Stomach (tissue), 4 donors: ENCODE data around the gene TMEM185A.

Experiments used
- POLR2AphosphoS5 ChIP-seq, 3 donors: sonication (generic); formaldehyde crosslinking; IDR thresholded peaks; one replicate each; pipeline ENCODE4 v1.6.1; 2016; ENCODE audit warnings: antibody characterized with exemption in 3 of 3
- TF ChIP-seq, protein P1 (sequence below), 7 experiments: fragments of 450-650 bp in 4 of 7; fragments of 200-600 bp in 3 of 7; sonication (generic) in 3 of 7; IDR thresholded peaks; one replicate each; pipeline ENCODE4 v1.5.1; 2016 to 2019; ENCODE audit warnings: antibody characterized with exemption in 7 of 7, control low read depth in 2 of 7, mild to moderate bottlenecking in 1 of 7

DNA sequence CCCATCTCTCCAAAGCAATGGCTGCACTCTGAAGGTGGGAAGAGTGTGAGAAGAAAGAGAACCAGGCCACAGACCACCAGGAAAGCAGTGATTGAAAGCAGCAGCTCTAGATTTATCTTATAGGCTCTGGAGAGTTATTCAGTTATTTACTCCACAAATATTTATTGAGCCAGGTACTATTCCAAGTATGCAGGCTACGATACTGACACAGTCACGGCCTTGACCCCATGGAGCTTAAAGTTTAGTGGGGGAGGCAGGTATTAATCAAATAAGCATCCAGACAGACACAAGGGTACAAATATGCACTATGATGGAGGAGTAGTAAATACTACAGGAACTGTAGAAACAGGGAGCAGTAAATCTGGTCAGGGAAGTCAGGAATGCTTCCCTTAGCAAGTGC is 2.8 kb downstream of the TMEM185A start:
- TF ChIP-seq, protein P1, sequence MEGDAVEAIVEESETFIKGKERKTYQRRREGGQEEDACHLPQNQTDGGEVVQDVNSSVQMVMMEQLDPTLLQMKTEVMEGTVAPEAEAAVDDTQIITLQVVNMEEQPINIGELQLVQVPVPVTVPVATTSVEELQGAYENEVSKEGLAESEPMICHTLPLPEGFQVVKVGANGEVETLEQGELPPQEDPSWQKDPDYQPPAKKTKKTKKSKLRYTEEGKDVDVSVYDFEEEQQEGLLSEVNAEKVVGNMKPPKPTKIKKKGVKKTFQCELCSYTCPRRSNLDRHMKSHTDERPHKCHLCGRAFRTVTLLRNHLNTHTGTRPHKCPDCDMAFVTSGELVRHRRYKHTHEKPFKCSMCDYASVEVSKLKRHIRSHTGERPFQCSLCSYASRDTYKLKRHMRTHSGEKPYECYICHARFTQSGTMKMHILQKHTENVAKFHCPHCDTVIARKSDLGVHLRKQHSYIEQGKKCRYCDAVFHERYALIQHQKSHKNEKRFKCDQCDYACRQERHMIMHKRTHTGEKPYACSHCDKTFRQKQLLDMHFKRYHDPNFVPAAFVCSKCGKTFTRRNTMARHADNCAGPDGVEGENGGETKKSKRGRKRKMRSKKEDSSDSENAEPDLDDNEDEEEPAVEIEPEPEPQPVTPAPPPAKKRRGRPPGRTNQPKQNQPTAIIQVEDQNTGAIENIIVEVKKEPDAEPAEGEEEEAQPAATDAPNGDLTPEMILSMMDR (IDR thresholded peaks at IDR 0.05) = no peak
- no peak for TF ChIP-seq POLR2AphosphoS5 (IDR thresholded peaks at IDR 0.05)
